Suprapubic skin (tissue), 3 donors: Measurements from ENCODE around the gene RPL5.

ENCODE experiments used
- CTCF ChIP-seq, 2 donors: fragments of 200-600 bp in 1 of 2; fragments of 450-650 bp in 1 of 2; sonication (generic) in 1 of 2; IDR thresholded peaks; one replicate each; pipeline ENCODE4 v1.5.1; 2016 to 2019; ENCODE audit warnings: antibody characterized with exemption in 2 of 2, mild to moderate bottlenecking in 1 of 2, moderate library complexity in 1 of 2
- POLR2A ChIP-seq, 2 donors: fragments of 450-650 bp; IDR thresholded peaks; one replicate each; pipeline ENCODE4 v1.6.1; 2017; ENCODE audit warnings: antibody characterized with exemption in 2 of 2, mild to moderate bottlenecking in 2 of 2, moderate library complexity in 2 of 2

- no peak for TF ChIP-seq CTCF (IDR thresholded peaks at IDR 0.05)
- no peak for TF ChIP-seq POLR2A (IDR thresholded peaks at IDR 0.05)
Measured at GRCh38 chr1:92790867-92791266, 41.0 kb upstream of the RPL5 start.
